Ramos (cell line): ENCODE data around the gene CRYZL1.

Source experiments
- in situ Hi-C: fragments of 300-500 bp; cut with MboI; formaldehyde crosslinking; loops from one replicate; pipeline ENCODE4 v1.14.3; 2022; ENCODE audit warnings: low sequenced_read_pairs; ENCODE audit not compliant: unreplicated experiment

Gene CRYZL1

GRCh38 chr21:33544451-33545195 lies 96.9 kb downstream of the CRYZL1 start:
- in situ Hi-C loops = no loop called here

- in situ Hi-C loops = no loop called here
These were observed 97.9 kb downstream of the CRYZL1 start for GRCh38 chr21:33543505-33544129.

GRCh38 chr21:33542640-33543504 lies 98.7 kb downstream of the CRYZL1 start, which contains the start of gene SON:
TSS of gene SON (plus strand) at chr21:33543038. CDS start at chr21:33543093, 55 bp downstream.
- in situ Hi-C loops = no loop called here

GRCh38 chr21:33541756-33542639 lies 99.5 kb downstream of the CRYZL1 start, which contains the start of gene GART:
TSS of gene GART (minus strand) at chr21:33542117. CDS start at chr21:33539315, 2,802 bp downstream.
- in situ Hi-C loops = no loop called here

- in situ Hi-C loops = no loop called here
These were observed 100.3 kb downstream of the CRYZL1 start for GRCh38 chr21:33541105-33541711.

GRCh38 chr21:33540711-33541104 lies 100.8 kb downstream of the CRYZL1 start:
- in situ Hi-C loops = no loop called here

GRCh38 chr21:33539616-33540015 lies 101.9 kb downstream of the CRYZL1 start:
- in situ Hi-C loops = no loop called here
